IPS-20b (cell line): ENCODE results near the gene ALDOA.
A peak's percentile ranks its signal among the peaks of the same experiment; 100 is the strongest.

Experiments
- H3K27ac ChIP-seq: one replicate; pipeline ENCODE4 v1.5.1; 2013; ENCODE audit warnings: low read length
- H3K27me3 ChIP-seq: 2 replicates; pipeline ENCODE4 v1.6.1; 2013; ENCODE audit warnings: mild to moderate bottlenecking, low read length, inconsistent platforms; ENCODE audit not compliant: insufficient read depth
- H3K36me3 ChIP-seq: 2 replicates; pipeline ENCODE4 v1.6.1; 2013; ENCODE audit warnings: low read depth, mild to moderate bottlenecking, inconsistent platforms, low read length, moderate library complexity; ENCODE audit not compliant: insufficient read depth
- H3K4me1 ChIP-seq: 2 replicates; pipeline ENCODE4 v1.6.1; 2013; ENCODE audit warnings: mild to moderate bottlenecking, control low read depth, inconsistent platforms, low read length, moderate library complexity; ENCODE audit not compliant: insufficient read depth
- H3K4me3 ChIP-seq: 2 replicates; pipeline ENCODE4 v1.5.1; 2013; ENCODE audit warnings: mild to moderate bottlenecking, low read length, inconsistent platforms
- H3K9ac ChIP-seq: 2 replicates; pipeline ENCODE4 v1.6.1; 2013; ENCODE audit warnings: low read depth, mild to moderate bottlenecking, inconsistent platforms, low read length, moderate library complexity
- H3K9me3 ChIP-seq: 2 replicates; pipeline ENCODE4 v1.6.1; 2013; ENCODE audit warnings: mild to moderate bottlenecking, low read depth, low read length, inconsistent platforms; ENCODE audit not compliant: insufficient read depth

ALDOA gene

DNA sequence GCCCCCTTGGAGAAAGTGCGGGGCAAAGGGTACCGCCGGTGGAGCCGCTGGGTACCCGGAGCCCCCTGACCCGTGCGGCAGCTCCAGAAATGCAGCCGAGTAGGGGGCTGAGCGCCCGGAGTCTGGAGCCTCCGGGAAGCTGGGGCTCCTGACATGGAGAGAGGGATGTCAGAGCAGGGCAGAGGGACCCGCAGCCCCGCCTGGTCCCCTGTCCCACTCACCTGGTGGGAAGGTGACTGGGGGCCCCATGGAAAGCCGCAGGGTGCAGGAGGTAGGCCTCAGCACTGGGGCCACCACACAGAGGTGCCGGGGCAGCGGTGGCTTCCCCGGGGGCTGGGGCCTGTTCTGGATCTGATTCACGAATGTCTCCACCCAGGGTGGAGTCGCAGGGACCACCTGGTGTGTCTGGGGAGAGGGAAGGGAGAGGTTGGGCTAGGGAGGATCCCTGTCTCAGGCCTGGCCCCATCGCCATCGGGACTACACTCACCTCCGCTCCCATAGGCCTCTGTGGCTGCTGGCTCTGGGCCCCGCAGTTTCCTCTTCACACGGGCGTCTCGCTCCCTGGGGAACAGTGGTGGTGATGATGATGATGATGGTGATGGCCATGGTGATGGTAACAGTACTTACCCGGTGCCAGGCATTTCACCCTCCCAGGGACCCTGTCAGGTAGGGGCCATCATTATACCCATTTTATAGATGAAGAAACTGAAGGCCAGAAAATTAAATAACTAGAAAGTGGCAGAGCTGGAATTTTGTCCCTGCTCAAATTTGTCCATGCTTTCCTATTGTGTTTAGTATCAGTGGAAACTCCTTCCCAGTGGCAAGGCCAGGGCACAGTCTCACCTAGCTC, 21.0 kb downstream of the ALDOA start:
- Histone ChIP-seq H3K27me3 (no peaks in the 10 kb centered on the region), H3K36me3 (peaks cover 40% of the 10 kb centered on the region), H3K4me1 (no peaks in the 10 kb centered on the region), H3K9ac (no peak overlapping the region), H3K4me3 (no peak overlapping the region), H3K27ac (no peak overlapping the region), H3K9me3 (no peaks in the 10 kb centered on the region)

GRCh38 chr16:30087181-30087898, 21.8 kb downstream of the ALDOA start:
- Histone ChIP-seq H3K4me1 (no peaks in the 10 kb centered on the region), H3K9me3 (no peaks in the 10 kb centered on the region), H3K9ac (no peak overlapping the region), H3K36me3 (peaks cover 34% of the 10 kb centered on the region), H3K27ac (no peak overlapping the region), H3K4me3 (no peak overlapping the region), H3K27me3 (no peaks in the 10 kb centered on the region)

DNA sequence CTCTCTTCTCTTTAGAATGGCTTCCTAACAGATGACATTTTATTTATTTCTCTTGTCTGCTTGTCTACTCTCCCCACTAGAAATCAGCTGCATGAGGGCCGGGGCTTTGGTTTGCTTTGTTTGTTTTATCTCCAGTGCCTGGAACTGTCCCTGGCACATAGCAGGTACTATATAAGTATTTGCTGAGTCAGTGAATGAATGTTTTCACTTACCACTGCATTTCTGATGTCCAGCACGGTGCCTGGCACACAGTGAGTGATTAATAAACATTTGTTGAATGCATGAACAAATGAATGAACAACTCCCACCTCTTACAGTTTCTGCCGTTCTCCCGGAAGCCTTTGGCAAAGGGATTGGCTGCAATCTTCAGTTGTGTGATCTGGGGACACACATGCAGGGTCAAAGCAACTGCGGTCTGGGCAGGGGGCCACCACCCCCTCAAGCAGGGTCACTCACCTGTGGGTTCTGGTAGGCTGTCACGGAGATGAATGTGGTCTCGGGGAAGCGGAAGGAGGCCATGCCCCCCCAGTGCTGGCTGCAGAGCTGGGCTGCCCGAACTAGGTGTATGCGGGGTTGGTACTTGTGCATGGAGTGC, 22.8 kb downstream of the ALDOA start:
- Histone ChIP-seq H3K27ac (no peak overlapping the region), H3K9ac (no peak overlapping the region), H3K36me3 (peaks cover 24% of the 10 kb centered on the region), H3K27me3 (no peaks in the 10 kb centered on the region), H3K9me3 (no peaks in the 10 kb centered on the region), H3K4me1 (no peaks in the 10 kb centered on the region), H3K4me3 (no peak overlapping the region)

GRCh38 chr16:30088832-30089624, 23.5 kb downstream of the ALDOA start:
- no peaks in the 10 kb centered on the region for H3K4me1 ChIP-seq
- no peaks in the 10 kb centered on the region for H3K27me3 ChIP-seq
- no peaks in the 10 kb centered on the region for H3K9me3 ChIP-seq
- no peak overlapping the region for H3K27ac ChIP-seq
- H3K9ac ChIP-seq: no peak overlapping the region
- H3K4me3 ChIP-seq: no peak overlapping the region
- peaks cover 19% of the 10 kb centered on the region for H3K36me3 ChIP-seq

DNA sequence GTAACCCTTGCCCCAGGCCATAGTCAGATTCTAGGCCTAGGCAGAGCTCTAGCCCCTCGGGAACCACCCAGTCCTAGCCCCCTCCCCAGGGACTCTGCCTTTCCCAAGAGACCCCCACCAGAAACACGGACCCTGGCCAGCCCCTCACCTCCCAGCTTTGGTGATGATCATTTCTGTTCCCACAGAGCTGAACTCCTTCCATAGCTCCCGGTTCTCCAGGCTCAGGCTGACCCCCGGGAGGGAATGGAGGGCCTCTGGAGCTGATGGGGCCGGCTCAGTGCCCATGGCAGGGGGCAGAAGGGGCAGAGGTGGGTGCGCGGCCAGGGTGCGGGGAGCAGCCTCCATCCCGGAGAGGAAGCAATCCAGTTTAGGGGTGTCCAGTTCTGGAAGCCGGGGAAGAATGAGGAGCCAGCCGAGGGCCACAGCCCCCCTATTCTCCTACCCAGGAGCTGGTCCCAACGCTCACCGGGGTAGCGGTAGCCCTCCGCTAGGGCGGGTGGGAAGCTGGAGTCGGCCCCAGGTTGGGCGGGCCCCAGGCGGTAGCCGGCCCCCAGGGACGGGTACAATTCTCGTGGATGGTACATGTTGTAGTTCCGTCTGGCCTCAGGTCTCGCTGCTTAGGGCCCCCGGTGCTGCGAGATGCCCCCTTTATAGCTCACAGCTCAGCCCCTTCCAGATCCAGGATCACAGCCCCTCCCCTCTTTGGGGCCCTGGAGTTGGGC, 25.2 kb downstream of the ALDOA start:
- Histone ChIP-seq H3K27ac (no peak overlapping the region), H3K9ac (peak overlapping the region; percentile 67; the same call in 1 of the 2 replicates), H3K4me3 (peak overlapping the region; percentile 90), H3K9me3 (no peaks in the 10 kb centered on the region), H3K36me3 (peaks cover 5% of the 10 kb centered on the region), H3K27me3 (no peaks in the 10 kb centered on the region), H3K4me1 (peaks cover 3% of the 10 kb centered on the region; the same call in 1 of the 2 replicates)

- Histone ChIP-seq H3K9ac (peak within 1 kb of the TSS; percentile 86), H3K4me1 (peaks cover 7% of the 10 kb centered on the region; the same call in 1 of the 2 replicates), H3K27ac (no peak within 1 kb of the TSS), H3K27me3 (no peaks in the 10 kb centered on the region), H3K36me3 (peaks cover 5% of the 10 kb centered on the region), H3K9me3 (peaks cover 2% of the 10 kb centered on the region), H3K4me3 (peak within 1 kb of the TSS; percentile 90)
Observed at GRCh38 chr16:30091474-30092372, 26.2 kb downstream of the ALDOA start, which contains the start of gene TBX6. Gene TBX6 (minus strand): TSS chr16:30091924. CDS start chr16:30091193, 731 bp downstream.

GRCh38 chr16:30092373-30093010, 26.9 kb downstream of the ALDOA start:
- Histone ChIP-seq H3K27me3 (no peaks in the 10 kb centered on the region), H3K9me3 (peaks cover 10% of the 10 kb centered on the region), H3K4me1 (peaks cover 8% of the 10 kb centered on the region; the same call in 1 of the 2 replicates), H3K27ac (no peak overlapping the region), H3K4me3 (peak overlapping the region; percentile 90), H3K9ac (peak overlapping the region; percentile 86), H3K36me3 (peaks cover 10% of the 10 kb centered on the region)

DNA sequence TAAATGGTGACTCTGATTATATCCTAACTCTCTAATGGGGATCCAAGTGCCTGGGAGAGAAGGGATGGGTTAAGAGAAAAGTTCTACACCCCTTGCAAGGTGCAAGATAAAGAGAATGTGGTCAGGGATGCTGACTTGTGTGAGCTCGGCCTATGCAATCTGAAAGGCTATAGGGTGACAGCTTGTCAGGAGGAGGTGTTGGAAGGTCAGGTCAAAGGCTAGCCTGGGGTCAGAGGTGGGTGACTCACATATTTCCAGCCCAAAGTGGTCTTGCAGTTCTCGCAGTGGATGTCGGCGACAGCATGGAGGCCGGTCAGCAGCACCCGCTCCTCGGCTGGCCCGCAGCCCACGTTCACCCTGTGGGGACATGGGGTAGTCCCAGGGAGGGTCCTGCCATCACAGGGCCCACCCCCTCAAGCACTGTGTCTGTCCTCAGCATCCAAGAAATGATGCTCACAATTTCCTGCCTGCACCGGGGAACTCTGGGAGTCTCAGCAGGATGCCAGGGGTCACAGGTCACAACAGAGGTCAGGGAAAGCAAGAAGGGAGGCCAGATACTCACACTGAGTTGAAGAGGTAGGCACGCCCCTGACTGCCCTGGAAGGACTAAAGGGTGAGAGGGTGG, 29.1 kb downstream of the ALDOA start:
- Histone ChIP-seq H3K9ac (no peak overlapping the region), H3K9me3 (peaks cover 22% of the 10 kb centered on the region), H3K27me3 (no peaks in the 10 kb centered on the region), H3K36me3 (peaks cover 14% of the 10 kb centered on the region), H3K27ac (no peak overlapping the region), H3K4me3 (peak overlapping the region; percentile 65; the same call in 1 of the 2 replicates), H3K4me1 (peaks cover 8% of the 10 kb centered on the region; the same call in 1 of the 2 replicates)

DNA sequence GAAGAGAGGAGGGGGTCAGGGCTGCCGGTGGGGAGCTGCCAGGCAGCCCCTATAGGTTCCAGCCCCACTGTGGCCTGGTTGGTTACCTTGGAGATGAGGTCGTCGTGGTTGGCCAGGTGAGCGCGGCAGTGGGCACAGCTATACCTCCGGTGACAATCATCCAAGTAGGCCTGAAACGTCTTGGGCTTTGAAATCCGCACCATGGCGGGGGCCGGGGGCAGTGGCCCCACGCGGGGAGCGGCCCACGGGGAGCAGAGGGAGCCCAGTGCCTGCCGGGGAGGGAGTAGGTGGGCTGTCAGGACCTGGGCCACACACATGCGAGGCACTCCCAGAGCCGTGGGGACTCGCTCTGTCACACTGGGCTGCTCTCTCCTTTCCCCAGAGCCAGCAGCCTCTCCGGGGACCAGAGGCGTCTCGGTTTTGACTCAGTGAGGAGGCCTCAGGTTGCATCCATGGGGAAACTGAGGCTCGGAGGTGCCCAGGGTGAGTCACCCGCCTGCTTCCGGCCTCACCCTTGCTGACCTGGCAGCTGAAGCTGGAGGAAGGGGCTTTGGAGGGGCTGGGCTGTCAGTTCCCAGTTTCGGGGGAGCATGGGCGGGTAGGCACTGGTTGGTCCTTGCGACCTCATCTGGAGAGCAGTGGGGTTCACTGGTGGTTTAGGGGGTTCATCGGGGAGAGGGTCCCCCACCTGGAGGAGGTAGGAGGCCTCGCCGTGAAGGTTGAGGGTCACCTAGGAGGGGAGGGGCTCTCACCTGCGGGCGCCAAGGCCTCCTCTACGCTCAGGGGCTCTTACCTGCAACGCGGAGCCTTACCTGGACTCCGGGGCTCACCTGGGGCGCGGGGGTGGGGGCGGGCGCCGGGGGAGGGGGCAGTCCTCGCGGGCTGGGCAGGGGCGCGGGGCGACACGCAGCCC, 29.9 kb downstream of the ALDOA start:
- Histone ChIP-seq H3K9ac (peak overlapping the region; percentile 79; the same call in 1 of the 2 replicates), H3K36me3 (peaks cover 14% of the 10 kb centered on the region), H3K4me1 (peaks cover 8% of the 10 kb centered on the region; the same call in 1 of the 2 replicates), H3K27me3 (no peaks in the 10 kb centered on the region), H3K9me3 (peaks cover 22% of the 10 kb centered on the region), H3K27ac (peak overlapping the region; percentile 70), H3K4me3 (peak overlapping the region; percentile 65)
